Measurements from ENCODE around the gene CPNE9. TPM values are rescaled to one million over a fixed set of nuclear protein-coding genes. Genes with fewer than 3 reads are reported as not detected.

Gene CPNE9
- total RNA-seq, 1 experiment from 2014 or later: 3.5 TPM

- Mint-ChIP-seq H3K4me1 (peaks cover 0 to 7% of the 10 kb centered on the region in 2 experiments; a peak in 2 of 4 replicates), H3K27me3 (ENCODE audit: low read depth) (peaks cover 1% of the 10 kb centered on the region; the same call in 1 of the 2 replicates), H3K36me3 (ENCODE audit: insufficient read depth in 1 of 3, low read depth in 3 of 3) (peaks cover 31 to 81% (median 58%) of the 10 kb centered on the region in 3 experiments), H3K27ac (no peak overlapping the region; a peak in 1 of 7 replicates), H3K4me3 (no peak overlapping the region), H3K9me3 (no peaks in the 10 kb centered on the region)
- no peak overlapping the region for H2AK5ac ChIP-seq (ENCODE audit: insufficient read length, low read length)
- no peak overlapping the region for H4K8ac ChIP-seq (replicated peaks; ENCODE audit: insufficient read length, low read depth, low read length)
- H3K4me2 ChIP-seq (ENCODE audit: insufficient read depth, insufficient read length, low read length): no peak overlapping the region
- no peak overlapping the region for H2BK120ac ChIP-seq (ENCODE audit: low read depth, low read length, poor library complexity, severe bottlenecking)
- H4K20me1 ChIP-seq (ENCODE audit: control insufficient read depth, insufficient read depth, insufficient read length): no peaks in the 10 kb centered on the region
- H3K18ac ChIP-seq (ENCODE audit: insufficient read length, low read depth, low read length): no peak overlapping the region
- H3K14ac ChIP-seq (ENCODE audit: insufficient read depth, low read length): no peak overlapping the region
- no peak overlapping the region for H3K23ac ChIP-seq (ENCODE audit: insufficient read length, low read depth, low read length)
- H3K79me2 ChIP-seq (ENCODE audit: insufficient read depth, low read length): no peaks in the 10 kb centered on the region
- H2BK20ac ChIP-seq (ENCODE audit: low read depth, low read length, poor library complexity, severe bottlenecking): no peak overlapping the region
- no peak overlapping the region for H4K91ac ChIP-seq (ENCODE audit: insufficient read length, low read depth, low read length)
- no peak for DNase-seq
- no peak overlapping the region for H2BK12ac ChIP-seq (ENCODE audit: insufficient read length, low read depth, low read length)
- H3K9ac ChIP-seq (ENCODE audit: extremely low read depth, insufficient read length, low read length): no peak overlapping the region
- no peaks in the 10 kb centered on the region for H3K4me1 ChIP-seq (ENCODE audit: insufficient read depth, low read length)
- H2BK5ac ChIP-seq (ENCODE audit: insufficient read length, low read length): no peak overlapping the region
- H3K27ac ChIP-seq (ENCODE audit: insufficient read length, low read depth, low read length): no peak overlapping the region
- no peak overlapping the region for H3K4ac ChIP-seq (ENCODE audit: low read depth, low read length)
- no peak overlapping the region for H3K56ac ChIP-seq (ENCODE audit: insufficient read length, low read depth, low read length)
- H2AFZ ChIP-seq (ENCODE audit: low read length): no peak overlapping the region
- H3K27me3 ChIP-seq (ENCODE audit: insufficient read depth, low read length): no peaks in the 10 kb centered on the region
- H4K5ac ChIP-seq (ENCODE audit: insufficient read length, low read depth, low read length): no peak overlapping the region
- TF ChIP-seq CTCF (conservative IDR thresholded peaks at IDR 0.05): no peak
- no peak overlapping the region for H2BK15ac ChIP-seq (ENCODE audit: low read depth, low read length)
- no peaks in the 10 kb centered on the region for H3K9me3 ChIP-seq (ENCODE audit: control insufficient read depth, low read depth, low read length)
- no peaks in the 10 kb centered on the region for H3K23me2 ChIP-seq (ENCODE audit: insufficient read length, low read depth, low read length, poor library complexity, severe bottlenecking)
- WGBS (ENCODE audit: extremely low coverage, insufficient read length, low lambda C conversion rate): no CpG with 5 or more reads among the region's 4 CpGs
- no peak overlapping the region for H3T11ph ChIP-seq (ENCODE audit: low read length)
- H3K79me1 ChIP-seq (ENCODE audit: insufficient read depth, low read depth, low read length, poor library complexity, severe bottlenecking): no peaks in the 10 kb centered on the region
Observed at GRCh38 chr3:9659849-9660248, 43.8 kb upstream of the CPNE9 start.

Measured in H9 (cell line).